Loucy (cell line): ENCODE results near the gene CSF1R.
A peak's percentile ranks its signal among the peaks of the same experiment; 100 is the strongest.

Source experiments
- H2AFZ ChIP-seq: fragments of 200-600 bp; sonication (generic); 2 replicates; pipeline ENCODE4 v1.6.0; 2016; ENCODE audit warnings: antibody characterized with exemption, mild to moderate bottlenecking, low read length, moderate library complexity
- H3F3A ChIP-seq: fragments of 200-600 bp; 2 replicates; pipeline ENCODE4 v1.6.0; 2016; ENCODE audit warnings: antibody characterized with exemption, low read depth, mild to moderate bottlenecking
- H3K27me3 ChIP-seq: fragments of 200-600 bp; sonication (generic); 2 replicates; pipeline ENCODE4 v1.6.1; 2014; ENCODE audit warnings: low read length, mild to moderate bottlenecking; ENCODE audit not compliant: insufficient read depth, poor library complexity, severe bottlenecking
- H3K36me3 ChIP-seq: fragments of 200-600 bp; sonication (generic); 2 replicates; pipeline ENCODE4 v1.6.1; 2016; ENCODE audit warnings: low read length; ENCODE audit not compliant: insufficient read depth
- H3K4me1 ChIP-seq: fragments of 200-600 bp; sonication (generic); 2 replicates; pipeline ENCODE4 v1.5.1; 2014; ENCODE audit warnings: low read length, mild to moderate bottlenecking; ENCODE audit not compliant: insufficient read depth, poor library complexity, severe bottlenecking
- H3K4me2 ChIP-seq: fragments of 200-600 bp; sonication (generic); 2 replicates; pipeline ENCODE4 v1.6.0; 2014; ENCODE audit warnings: antibody characterized with exemption, low read length, low read depth, mild to moderate bottlenecking; ENCODE audit not compliant: poor library complexity, severe bottlenecking
- H3K4me3 ChIP-seq: fragments of 200-600 bp; sonication (generic); 2 replicates; pipeline ENCODE4 v1.5.1; 2014; ENCODE audit warnings: low read length, mild to moderate bottlenecking, mixed read lengths; ENCODE audit not compliant: poor library complexity, severe bottlenecking
- H3K79me2 ChIP-seq: fragments of 200-600 bp; sonication (generic); 2 replicates; pipeline ENCODE4 v1.6.1; 2014; ENCODE audit warnings: low read length; ENCODE audit not compliant: insufficient read depth
- H3K9ac ChIP-seq: fragments of 200-600 bp; sonication (generic); 2 replicates; pipeline ENCODE4 v1.6.0; 2014; ENCODE audit warnings: mild to moderate bottlenecking, low read depth, low read length, moderate library complexity; ENCODE audit not compliant: poor library complexity, severe bottlenecking
- H3K9me2 ChIP-seq: fragments of 200-600 bp; sonication (generic); replicated peaks from 2 replicates; pipeline ENCODE4 v1.6.1; 2016; ENCODE audit warnings: low read depth, low read length, mixed read lengths
- H3K9me3 ChIP-seq: fragments of 200-600 bp; sonication (generic); 2 replicates; pipeline ENCODE4 v1.6.1; 2014; ENCODE audit warnings: mild to moderate bottlenecking, antibody characterized with exemption, low read length, low read depth; ENCODE audit not compliant: insufficient read depth
- H4K20me1 ChIP-seq: fragments of 200-600 bp; sonication (generic); 2 replicates; pipeline ENCODE4 v1.6.0; 2014; ENCODE audit warnings: antibody characterized with exemption, low read length, mild to moderate bottlenecking; ENCODE audit not compliant: insufficient read depth, poor library complexity, severe bottlenecking
- CTCF ChIP-seq: fragments of 200-600 bp; sonication (generic); conservative IDR thresholded peaks from 2 replicates; pipeline ENCODE4 v1.5.1; 2014; ENCODE audit warnings: mild to moderate bottlenecking, antibody characterized with exemption, low read length
- EZH2phosphoT487 ChIP-seq: fragments of 200-600 bp; IDR thresholded peaks from 2 replicates; pipeline ENCODE4 v1.6.1; 2018; ENCODE audit warnings: antibody characterized with exemption, mild to moderate bottlenecking, moderate library complexity, borderline replicate concordance

CSF1R gene

GRCh38 chr5:150106674-150107426 is 20.5 kb upstream of the CSF1R start:
- Histone ChIP-seq H3F3A (no peaks in the 10 kb centered on the region), H2AFZ (peak overlapping the region; percentile 77), H3K4me1 (peaks cover 4% of the 10 kb centered on the region), H3K36me3 (no peaks in the 10 kb centered on the region), H3K9me2 (no peaks in the 10 kb centered on the region), H3K4me2 (no peak overlapping the region), H3K79me2 (no peaks in the 10 kb centered on the region), H4K20me1 (no peaks in the 10 kb centered on the region), H3K9ac (no peak overlapping the region), H3K9me3 (no peaks in the 10 kb centered on the region), H3K4me3 (no peak overlapping the region), H3K27me3 (no peaks in the 10 kb centered on the region)
- no peak for TF ChIP-seq CTCF
- TF ChIP-seq EZH2phosphoT487: no peak

- Histone ChIP-seq H3K79me2 (no peaks in the 10 kb centered on the region), H3K9me3 (no peaks in the 10 kb centered on the region), H4K20me1 (no peaks in the 10 kb centered on the region), H3K4me3 (no peak overlapping the region), H3F3A (no peaks in the 10 kb centered on the region), H2AFZ (peak overlapping the region; percentile 77; the same call in 1 of the 2 replicates), H3K4me2 (no peak overlapping the region), H3K4me1 (peaks cover 4% of the 10 kb centered on the region), H3K9ac (no peak overlapping the region), H3K27me3 (no peaks in the 10 kb centered on the region), H3K9me2 (no peaks in the 10 kb centered on the region), H3K36me3 (no peaks in the 10 kb centered on the region)
- no peak for TF ChIP-seq CTCF
- TF ChIP-seq EZH2phosphoT487: no peak
These were observed 19.7 kb upstream of the CSF1R start for GRCh38 chr5:150105928-150106615.

- Histone ChIP-seq H3K9ac (no peak overlapping the region), H3F3A (no peaks in the 10 kb centered on the region), H4K20me1 (no peaks in the 10 kb centered on the region)
These were observed 18.2 kb upstream of the CSF1R start for GRCh38 chr5:150104550-150104870.

More at GRCh38 chr5:150104550-150104870, 18.2 kb upstream of the CSF1R start:
- no peak for TF ChIP-seq CTCF
- no peak overlapping the region for H2AFZ ChIP-seq
- no peak overlapping the region for H3K4me3 ChIP-seq
- H3K9me2 ChIP-seq: no peaks in the 10 kb centered on the region
- H3K4me2 ChIP-seq: no peak overlapping the region
- H3K36me3 ChIP-seq: no peaks in the 10 kb centered on the region
- no peaks in the 10 kb centered on the region for H3K9me3 ChIP-seq
- no peaks in the 10 kb centered on the region for H3K27me3 ChIP-seq
- no peaks in the 10 kb centered on the region for H3K79me2 ChIP-seq
- H3K4me1 ChIP-seq: peaks cover 4% of the 10 kb centered on the region
